Heart right ventricle (tissue), 16 donors: ENCODE measurements around the gene CNTN4. TPM values are rescaled to one million over a fixed set of nuclear protein-coding genes. Genes with fewer than 3 reads are reported as not detected.

ENCODE experiments used
- ATAC-seq, 8 donors: fragments of 200-7000 bp; cut with Tn5 transposase; one replicate each; pipeline ENCODE4 v1.9.1; 2020; ENCODE audit warnings: mild to moderate bottlenecking in 8 of 8, moderate library complexity in 8 of 8, moderate number of reproducible peaks in 1 of 8
- DNase-seq, 2 donors: peaks; one replicate each; pipeline ENCODE4 v3.0.0-alpha.2; 2020
- H3K27ac ChIP-seq, 10 donors: fragments of 200-600 bp; sonication (generic) in 2 of 10; one replicate each; pipeline versions ENCODE4 v1.5.0 to v1.8.0; 2020 to 2022; ENCODE audit warnings: mild to moderate bottlenecking in 3 of 10
- H3K27me3 ChIP-seq, 7 donors: fragments of 200-600 bp; one replicate each; pipeline ENCODE4 v1.8.0; 2021 to 2022; ENCODE audit warnings: mild to moderate bottlenecking in 2 of 7
- H3K36me3 ChIP-seq, 9 donors: fragments of 200-600 bp; sonication (generic) in 1 of 9; one replicate each; pipeline versions ENCODE4 v1.5.0 to v1.8.0; 2020 to 2022; ENCODE audit warnings: mild to moderate bottlenecking in 2 of 9
- H3K4me1 ChIP-seq, 9 donors: fragments of 200-600 bp; sonication (generic) in 1 of 9; one replicate each; pipeline versions ENCODE4 v1.5.0 to v1.8.0; 2020 to 2022; ENCODE audit warnings: mild to moderate bottlenecking in 4 of 9
- H3K4me3 ChIP-seq, 10 donors: fragments of 200-600 bp; sonication (generic) in 2 of 10; one replicate each; pipeline versions ENCODE4 v1.5.0 to v1.8.0; 2020 to 2022; ENCODE audit warnings: mild to moderate bottlenecking in 7 of 10, moderate library complexity in 2 of 10
- H3K9me3 ChIP-seq, 11 donors: fragments of 200-600 bp in 10 of 11; sonication (generic) in 2 of 11; one replicate each; pipeline versions ENCODE4 v1.5.0 to v1.8.0; 2013 to 2022; ENCODE audit warnings: mild to moderate bottlenecking in 2 of 11, control low read depth in 1 of 11, moderate library complexity in 1 of 11
- WGBS, 2 donors: extraction: QIAGEN DNeasy Blood & Tissue Kit; methylation state at CpG; one replicate each; pipeline ENCODE4 v1.1.7; 2013; ENCODE audit warnings: inconsistent platforms in 1 of 2; 5-methylcytosine and 5-hydroxymethylcytosine counted together
- intact Hi-C, 10 donors: fragments of 100-400 bp; cut with DNase I; formaldehyde crosslinking; loops; one replicate each; pipeline versions ENCODE4 v1.11.1 to v1.14.2; 2022
- polyA plus RNA-seq, 2 donors: library from polyadenylated mRNA; stranded (reverse); fragments of 200-250 nt; gene quantifications; one replicate each; pipeline ENCODE4 v1.2.3, GENCODE V29; 2013
- total RNA-seq, 10 donors: library from RNA; stranded (reverse); fragmentation: NEBNext Ultra II Directional in 3 of 10; extraction: Animal tissue kit (Norgen Biotek cat#: 25700) in 3 of 10; gene quantifications; one replicate each; pipeline versions ENCODE4 v1.2.1 to v1.2.4, GENCODE V29; 2021 to 2023
- TF ChIP-seq, protein P1 (sequence below), 9 donors: fragments of 200-600 bp; sonication (generic) in 2 of 9; IDR thresholded peaks; one replicate each; pipeline versions ENCODE4 v1.5.0 to v1.8.0; 2021 to 2022; ENCODE audit warnings: antibody characterized with exemption in 9 of 9, mild to moderate bottlenecking in 5 of 9, moderate library complexity in 1 of 9
- donor health status: Arrhythmogenic right ventricular cardiomyopathy.
- donor health status: ischemic (EF 13 %, LVEDD 7.1; RV severe dilation, severe dysfunction).
- donor health status: healthy with polysubstance abuse.
- donor health status: DM: no; HTN: yes; CAD: no.
- donor health status: DM: no; HTN: no; CAD: no.
- donor health status: ischemic (EF 25% LVEDD 6.9; RV normal size, moderate dysfunction).
- donor health status: ischemic (EF 25% LVEDD 5.7; RV mildly dilated, moderate dysfunction).
- donor health status: healthy.
- donor health status: DM: yes; HTN: yes; CAD: no.
- donor health status: Ischemic cardiomyopathy.
- donor health status: ischemic (EF 35%, LVEDD 5.7; RV mildly dilated, moderate dysfunction).
- donor health status: nonischemic (EF 11% LVEDD 7.7; RV severe dilation, severe dysfunction).
- donor health status: DM: yes; HTN: yes; CAD: no.
- donor health status: PGD.
- donor health status: ischemic (EF 29% LVEDD 5.4; RV normal size, mild dysfunction).
- donor health status: nonischemic (EF 23%, LVEDD 6.1; RV moderate dilation, normal function).

The CNTN4 gene
- total and polyA plus RNA-seq, 12 donors = 0.48 to 4.7 (median 2.5) TPM

DNA sequence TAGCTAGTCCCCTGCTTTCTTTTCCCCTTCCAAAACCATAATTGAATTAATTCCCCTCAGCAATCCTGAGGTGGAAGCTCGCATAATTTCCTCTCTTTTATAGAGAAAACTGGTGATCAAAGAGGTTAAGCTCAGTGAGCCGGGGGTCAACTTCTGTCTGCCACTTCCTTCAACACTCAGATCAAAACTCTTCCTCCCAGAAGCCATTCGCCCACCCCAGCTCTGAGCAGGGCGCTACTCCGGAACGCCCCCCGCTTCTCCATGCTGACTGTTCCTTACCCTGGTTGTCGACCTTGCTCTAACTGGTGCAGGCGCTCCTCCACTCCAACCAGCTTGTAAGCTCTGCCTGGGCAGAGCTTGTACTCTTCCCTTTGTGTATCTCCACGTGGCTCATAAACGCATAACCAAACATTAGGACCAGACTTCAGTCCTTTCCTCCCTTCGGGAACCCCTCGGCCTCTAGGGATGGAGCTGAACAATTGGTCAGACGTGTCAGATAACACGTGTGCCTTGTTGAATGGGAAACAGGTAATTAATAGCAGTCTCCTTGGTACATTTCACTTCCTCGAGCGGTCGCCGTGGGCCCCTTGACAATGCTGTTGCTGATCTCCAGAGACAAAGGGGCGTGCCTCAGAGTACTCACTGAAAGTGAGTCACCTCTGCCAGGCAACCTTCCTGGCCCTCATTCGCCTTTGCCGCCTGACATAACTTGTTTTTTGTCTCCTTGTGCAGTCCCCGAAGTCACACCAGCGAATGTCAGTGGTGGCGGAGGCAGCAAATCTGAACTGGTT, 939.7 kb downstream of the CNTN4 start:
- peak in 6 of 8 donors; percentile 23 to 81 (median 58) for ATAC-seq
- Histone ChIP-seq H3K9me3 (no peaks in the 10 kb centered on the region), H3K4me3 (peak overlapping the region in 1 of 10 donors; percentile 5), H3K27me3 (peaks cover 0 to under 1% (median 0%) of the 10 kb centered on the region in 7 donors), H3K4me1 (no peaks in the 10 kb centered on the region), H3K27ac (no peak overlapping the region), H3K36me3 (no peaks in the 10 kb centered on the region)
- 66 to 74% methylated on average over 25 of the region's 25 CpGs for WGBS, 2 donors
- no peak for DNase-seq
- TF ChIP-seq, protein P1, sequence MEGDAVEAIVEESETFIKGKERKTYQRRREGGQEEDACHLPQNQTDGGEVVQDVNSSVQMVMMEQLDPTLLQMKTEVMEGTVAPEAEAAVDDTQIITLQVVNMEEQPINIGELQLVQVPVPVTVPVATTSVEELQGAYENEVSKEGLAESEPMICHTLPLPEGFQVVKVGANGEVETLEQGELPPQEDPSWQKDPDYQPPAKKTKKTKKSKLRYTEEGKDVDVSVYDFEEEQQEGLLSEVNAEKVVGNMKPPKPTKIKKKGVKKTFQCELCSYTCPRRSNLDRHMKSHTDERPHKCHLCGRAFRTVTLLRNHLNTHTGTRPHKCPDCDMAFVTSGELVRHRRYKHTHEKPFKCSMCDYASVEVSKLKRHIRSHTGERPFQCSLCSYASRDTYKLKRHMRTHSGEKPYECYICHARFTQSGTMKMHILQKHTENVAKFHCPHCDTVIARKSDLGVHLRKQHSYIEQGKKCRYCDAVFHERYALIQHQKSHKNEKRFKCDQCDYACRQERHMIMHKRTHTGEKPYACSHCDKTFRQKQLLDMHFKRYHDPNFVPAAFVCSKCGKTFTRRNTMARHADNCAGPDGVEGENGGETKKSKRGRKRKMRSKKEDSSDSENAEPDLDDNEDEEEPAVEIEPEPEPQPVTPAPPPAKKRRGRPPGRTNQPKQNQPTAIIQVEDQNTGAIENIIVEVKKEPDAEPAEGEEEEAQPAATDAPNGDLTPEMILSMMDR (IDR thresholded peaks at IDR 0.05) = no peak
- intact Hi-C loops = no loop called here

DNA sequence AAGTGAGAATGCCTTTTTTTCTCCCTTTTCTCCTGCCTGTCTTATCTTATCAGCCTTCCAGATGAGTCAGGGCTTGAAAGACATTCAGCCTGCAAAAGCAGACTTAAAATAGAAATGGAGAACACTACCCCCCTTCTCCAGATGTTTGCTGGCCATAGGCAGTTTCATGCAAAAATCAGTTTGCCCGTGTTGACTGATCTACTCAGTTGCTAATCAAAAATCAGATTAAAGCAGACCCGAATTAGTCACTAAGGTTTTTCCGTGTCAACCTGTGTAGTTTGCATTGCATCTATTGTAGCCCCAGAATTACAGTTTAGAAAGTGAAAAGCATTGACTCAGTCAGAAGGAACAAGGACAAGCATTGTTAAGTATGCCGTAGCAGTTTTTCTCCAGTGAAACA, 955.3 kb downstream of the CNTN4 start:
- ATAC-seq (no peak), DNase-seq (no peak)
- H3K9me3 ChIP-seq = no peaks in the 10 kb centered on the region
- H3K4me1 ChIP-seq = peaks cover 0 to 6% (median 0%) of the 10 kb centered on the region in 9 donors
- WGBS, 2 donors = 14 to 17% methylated on average over 4 of the region's 4 CpGs
- no peaks in the 10 kb centered on the region for H3K27me3 ChIP-seq
- no peak overlapping the region for H3K27ac ChIP-seq
- TF ChIP-seq, protein P1 (IDR thresholded peaks at IDR 0.05) = no peak
- H3K36me3 ChIP-seq = no peaks in the 10 kb centered on the region
- intact Hi-C loops = no loop called here
- no peak overlapping the region for H3K4me3 ChIP-seq

DNA sequence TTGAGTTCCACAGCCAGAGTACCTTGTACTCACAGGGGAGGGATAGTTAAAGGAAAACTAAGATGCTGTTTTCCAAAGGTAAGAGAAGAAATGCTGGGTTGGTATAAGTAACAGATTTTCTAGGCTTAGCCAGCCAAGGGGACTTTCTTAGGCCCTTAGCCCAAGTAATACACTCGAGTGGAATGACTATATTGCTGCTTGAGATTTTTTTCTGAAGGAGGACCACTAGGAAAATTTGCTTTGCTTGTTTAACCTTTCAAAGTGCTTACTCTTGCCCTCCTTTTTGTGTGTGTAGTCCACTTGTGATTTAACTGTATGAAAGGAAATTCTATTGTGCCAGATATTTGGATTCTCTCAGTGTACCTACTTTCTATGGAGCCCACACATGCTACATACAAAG, 961.0 kb downstream of the CNTN4 start:
- Histone ChIP-seq H3K27ac (no peak overlapping the region), H3K36me3 (no peaks in the 10 kb centered on the region), H3K27me3 (no peaks in the 10 kb centered on the region), H3K4me3 (no peak overlapping the region), H3K9me3 (no peaks in the 10 kb centered on the region), H3K4me1 (no peaks in the 10 kb centered on the region)
- TF ChIP-seq, protein P1 (IDR thresholded peaks at IDR 0.05) = no peak
- no peak for DNase-seq
- intact Hi-C loops = no loop called here
- no peak for ATAC-seq
- WGBS, 2 donors = 78 to 83% methylated on average over 1 of the region's 1 CpG

DNA sequence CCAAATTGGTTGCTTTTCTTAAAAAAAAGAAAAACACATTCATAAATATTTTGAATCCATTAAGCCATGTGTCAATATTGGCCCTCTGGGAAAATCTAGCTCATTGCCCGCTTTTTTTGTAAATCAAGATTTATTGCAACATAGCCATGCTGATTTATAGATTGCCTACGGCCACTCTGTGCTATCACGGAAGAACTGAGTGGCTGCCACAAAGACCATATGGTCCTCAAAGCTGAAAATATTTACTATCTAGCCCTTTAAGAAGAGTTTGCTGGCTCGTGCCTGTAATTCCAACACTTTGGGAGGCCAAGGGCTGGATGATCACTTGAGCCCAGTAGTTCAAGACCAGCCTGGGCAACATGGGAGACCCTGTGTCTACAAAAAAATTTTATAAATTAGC, 965.6 kb downstream of the CNTN4 start:
- TF ChIP-seq, protein P1 (IDR thresholded peaks at IDR 0.05) = no peak
- DNase-seq (no peak), ATAC-seq (no peak)
- no peaks in the 10 kb centered on the region for H3K27me3 ChIP-seq
- H3K27ac ChIP-seq = no peak overlapping the region
- H3K9me3 ChIP-seq = no peaks in the 10 kb centered on the region
- intact Hi-C loops = no loop called here
- no peaks in the 10 kb centered on the region for H3K4me1 ChIP-seq
- 73 to 78% methylated on average over 4 of the region's 4 CpGs for WGBS, 2 donors
- no peaks in the 10 kb centered on the region for H3K36me3 ChIP-seq
- H3K4me3 ChIP-seq = no peak overlapping the region
